Type B pancreatic cell (in vitro differentiated cells): ENCODE measurements around the gene SPEN. TPM values are rescaled to one million over a fixed set of nuclear protein-coding genes. Genes with fewer than 3 reads are reported as not detected.

ENCODE experiments used
- DNase-seq: peaks from one replicate; pipeline ENCODE4 v3.0.0; 2021; ENCODE audit warnings: mixed read lengths; ENCODE audit not compliant: unreplicated experiment; ENCODE audit errors: extremely low spot score
- H3K27ac Mint-ChIP-seq: 2 replicates; pipeline ENCODE4 v1.8.0; 2021; ENCODE audit warnings: mild to moderate bottlenecking, mixed read lengths
- H3K27me3 Mint-ChIP-seq: 2 replicates; pipeline ENCODE4 v1.8.0; 2021; ENCODE audit warnings: mixed read lengths
- H3K36me3 Mint-ChIP-seq: 2 replicates; pipeline ENCODE4 v1.8.0; 2021; ENCODE audit warnings: mixed read lengths
- H3K4me1 Mint-ChIP-seq: one replicate; pipeline ENCODE4 v1.8.0; 2021; ENCODE audit warnings: mixed read lengths; ENCODE audit not compliant: unreplicated experiment
- H3K4me3 Mint-ChIP-seq: 2 replicates; pipeline ENCODE4 v1.8.0; 2021; ENCODE audit warnings: mild to moderate bottlenecking, mixed read lengths
- H3K9me3 Mint-ChIP-seq: 2 replicates; pipeline ENCODE4 v1.8.0; 2021; ENCODE audit warnings: mixed read lengths
- total RNA-seq: library from RNA; stranded (reverse); gene quantifications from 2 replicates; pipeline ENCODE4 v1.2.1, GENCODE V29; 2021; ENCODE audit warnings: low replicate concordance
- TF ChIP-seq, protein P1 (sequence below): fragments of 200-600 bp; sonication (generic); conservative IDR thresholded peaks from 2 replicates; pipeline ENCODE4 v1.5.0; 2021; ENCODE audit warnings: antibody characterized with exemption, mild to moderate bottlenecking

SPEN gene
- total RNA-seq, 1 donor from 2014 or later: 66.5 TPM

- no peak for DNase-seq
- TF ChIP-seq, protein P1, sequence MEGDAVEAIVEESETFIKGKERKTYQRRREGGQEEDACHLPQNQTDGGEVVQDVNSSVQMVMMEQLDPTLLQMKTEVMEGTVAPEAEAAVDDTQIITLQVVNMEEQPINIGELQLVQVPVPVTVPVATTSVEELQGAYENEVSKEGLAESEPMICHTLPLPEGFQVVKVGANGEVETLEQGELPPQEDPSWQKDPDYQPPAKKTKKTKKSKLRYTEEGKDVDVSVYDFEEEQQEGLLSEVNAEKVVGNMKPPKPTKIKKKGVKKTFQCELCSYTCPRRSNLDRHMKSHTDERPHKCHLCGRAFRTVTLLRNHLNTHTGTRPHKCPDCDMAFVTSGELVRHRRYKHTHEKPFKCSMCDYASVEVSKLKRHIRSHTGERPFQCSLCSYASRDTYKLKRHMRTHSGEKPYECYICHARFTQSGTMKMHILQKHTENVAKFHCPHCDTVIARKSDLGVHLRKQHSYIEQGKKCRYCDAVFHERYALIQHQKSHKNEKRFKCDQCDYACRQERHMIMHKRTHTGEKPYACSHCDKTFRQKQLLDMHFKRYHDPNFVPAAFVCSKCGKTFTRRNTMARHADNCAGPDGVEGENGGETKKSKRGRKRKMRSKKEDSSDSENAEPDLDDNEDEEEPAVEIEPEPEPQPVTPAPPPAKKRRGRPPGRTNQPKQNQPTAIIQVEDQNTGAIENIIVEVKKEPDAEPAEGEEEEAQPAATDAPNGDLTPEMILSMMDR: no peak
- Mint-ChIP-seq H3K4me1 (no peaks in the 10 kb centered on the region), H3K27ac (no peak overlapping the region), H3K4me3 (no peak overlapping the region), H3K36me3 (no peaks in the 10 kb centered on the region), H3K9me3 (no peaks in the 10 kb centered on the region), H3K27me3 (no peaks in the 10 kb centered on the region)
These were observed 141.6 kb downstream of the SPEN start for GRCh38 chr1:15988856-15989736.

DNA sequence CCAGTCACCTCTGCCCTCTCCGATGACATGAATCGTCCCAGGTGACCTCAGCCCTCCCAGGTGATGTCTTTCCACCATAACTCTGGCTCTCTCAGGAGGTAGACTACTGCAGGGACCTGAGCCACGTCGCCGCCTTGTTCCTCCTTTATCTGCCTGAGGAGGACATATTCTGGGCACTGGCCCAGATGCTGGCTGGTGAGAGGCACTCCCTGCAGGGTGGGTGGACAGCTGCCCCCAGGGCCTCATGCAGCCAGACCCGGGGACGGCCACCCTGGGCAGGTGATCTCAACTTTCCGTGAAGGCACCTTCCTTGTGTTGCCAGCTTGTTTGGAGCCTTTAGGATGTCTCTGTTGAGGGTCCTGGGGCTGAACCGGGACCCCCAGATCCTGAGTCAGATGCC is 142.3 kb downstream of the SPEN start:
- Mint-ChIP-seq H3K27me3 (no peaks in the 10 kb centered on the region), H3K27ac (no peak overlapping the region), H3K36me3 (no peaks in the 10 kb centered on the region), H3K4me1 (no peaks in the 10 kb centered on the region), H3K9me3 (no peaks in the 10 kb centered on the region), H3K4me3 (no peak overlapping the region)
- no peak for DNase-seq
- TF ChIP-seq, protein P1: no peak

Other genes starting within 250 kb of the SPEN start
- 38.7 and 53.9 TPM in 2 replicates for gene DDI2, start 230.2 kb upstream of the SPEN start, total RNA-seq
- 54.9 and 57.5 TPM in 2 replicates for gene PLEKHM2, start 163.4 kb upstream of the SPEN start, total RNA-seq
- 2.4 and 3.8 TPM in 2 replicates for gene SLC25A34, start 111.4 kb upstream of the SPEN start, total RNA-seq
- 1.1 TPM in 2 replicates for gene TMEM82, start 105.2 kb upstream of the SPEN start, total RNA-seq
- 78.3 and 182 TPM in 2 replicates for gene FBLIM1, start 88.9 kb upstream of the SPEN start, total RNA-seq
- gene UQCRHL, start 40.1 kb upstream of the SPEN start, total RNA-seq: 2.1 and 2.3 TPM in 2 replicates
- 27.8 and 42.2 TPM in 2 replicates for gene ZBTB17, start 128.4 kb downstream of the SPEN start, total RNA-seq
- gene SRARP, start 156.5 kb downstream of the SPEN start, total RNA-seq: not detected in 2 replicates
- gene HSPB7, start 170.3 kb downstream of the SPEN start, total RNA-seq: 0.48 and 0.64 TPM in 2 replicates
- gene CLCNKA, start 174.3 kb downstream of the SPEN start, total RNA-seq: 0.38 and 1.6 TPM in 2 replicates
- gene CLCNKB, start 196.1 kb downstream of the SPEN start, total RNA-seq: 0.95 and 1.6 TPM in 2 replicates
- gene FAM131C, start 225.9 kb downstream of the SPEN start, total RNA-seq: 1.4 and 3.1 TPM in 2 replicates